Measurements from ENCODE around the gene HPN. TPM values are rescaled to one million over a fixed set of nuclear protein-coding genes. Genes with fewer than 3 reads are reported as not detected.
A peak's percentile ranks its signal among the peaks of the same experiment; 100 is the strongest.

Gene HPN
- total and polyA plus RNA-seq, 7 experiments from 2014 or later: not detected

- H3K9me3 ChIP-seq (ENCODE audit: control insufficient read depth in 2 of 3, low read length in 3 of 3): no peaks in the 10 kb centered on the region
- ATAC-seq (no peak), DNase-seq (no peak)
- Mint-ChIP-seq H3K27ac (no peak overlapping the region), H3K4me1 (peaks cover 0 to 3% (median 0%) of the 10 kb centered on the region in 7 donors), H3K9me3 (no peaks in the 10 kb centered on the region), H3K36me3 (no peaks in the 10 kb centered on the region), H3K27me3 (peaks cover 0 to 4% (median 0%) of the 10 kb centered on the region in 5 donors), H3K4me3 (no peak overlapping the region)
- ChIA-PET POLR2A (no interaction called here), CTCF (no interaction called here)
- intact Hi-C loops (cut with micrococcal nuclease): no loop called here
- no peaks in the 10 kb centered on the region for H3K27me3 ChIP-seq (ENCODE audit: control insufficient read depth in 2 of 2, insufficient read depth in 2 of 2, low read length in 2 of 2)
- H3K4me1 ChIP-seq (ENCODE audit: control insufficient read depth in 2 of 2, insufficient read depth in 2 of 2, low read length in 2 of 2): no peaks in the 10 kb centered on the region
- no peak overlapping the region for H3K4me3 ChIP-seq (ENCODE audit: low read length)
- H3K36me3 ChIP-seq (ENCODE audit: control insufficient read depth in 2 of 3, insufficient read depth in 3 of 3, low read length in 3 of 3): no peaks in the 10 kb centered on the region
- no peak overlapping the region for H3K27ac ChIP-seq (ENCODE audit: low read depth, low read length)
These were observed 34.5 kb downstream of the HPN start for GRCh38 chr19:35076026-35076370.

GRCh38 chr19:35076657-35077056 lies 35.1 kb downstream of the HPN start:
- no peak overlapping the region for H3K27ac Mint-ChIP-seq
- ATAC-seq: peak; percentile 33
- no peaks in the 10 kb centered on the region for H3K36me3 ChIP-seq (ENCODE audit: control insufficient read depth in 2 of 3, insufficient read depth in 3 of 3, low read length in 3 of 3)

GRCh38 chr19:35077411-35078223 lies 36.1 kb downstream of the HPN start:
- H3K4me3 ChIP-seq (ENCODE audit: low read length): no peak overlapping the region
- Mint-ChIP-seq H3K27ac (peak overlapping the region in 2 of 9 donors; percentile 56 to 58), H3K27me3 (peaks cover 0 to 4% (median 2%) of the 10 kb centered on the region in 5 donors), H3K9me3 (peaks cover 0 to 2% (median 0%) of the 10 kb centered on the region in 11 donors), H3K4me1 (peaks cover 0 to 3% (median 0%) of the 10 kb centered on the region in 7 donors), H3K36me3 (peaks cover 0 to 3% (median 0%) of the 10 kb centered on the region in 5 donors), H3K4me3 (no peak overlapping the region)
- H3K27me3 ChIP-seq (ENCODE audit: control insufficient read depth in 2 of 2, insufficient read depth in 2 of 2, low read length in 2 of 2): no peaks in the 10 kb centered on the region
- no peak overlapping the region for H3K27ac ChIP-seq (ENCODE audit: low read depth, low read length)
- DNase-seq: no peak
- no peaks in the 10 kb centered on the region for H3K9me3 ChIP-seq (ENCODE audit: control insufficient read depth in 2 of 3, low read length in 3 of 3)
- intact Hi-C loops (cut with micrococcal nuclease): no loop called here
- no peak for ATAC-seq
- no peaks in the 10 kb centered on the region for H3K4me1 ChIP-seq (ENCODE audit: control insufficient read depth in 2 of 2, insufficient read depth in 2 of 2, low read length in 2 of 2)
- ChIA-PET POLR2A (no interaction called here), CTCF (no interaction called here)
- H3K36me3 ChIP-seq (ENCODE audit: control insufficient read depth in 2 of 3, insufficient read depth in 3 of 3, low read length in 3 of 3): no peaks in the 10 kb centered on the region

More at GRCh38 chr19:35076657-35077056, 35.1 kb downstream of the HPN start:
- no peaks in the 10 kb centered on the region for H3K9me3 Mint-ChIP-seq
- Histone ChIP-seq H3K4me1 (ENCODE audit: control insufficient read depth in 2 of 2, insufficient read depth in 2 of 2, low read length in 2 of 2) (no peaks in the 10 kb centered on the region), H3K9me3 (ENCODE audit: control insufficient read depth in 2 of 3, low read length in 3 of 3) (no peaks in the 10 kb centered on the region), H3K27me3 (ENCODE audit: control insufficient read depth in 2 of 2, insufficient read depth in 2 of 2, low read length in 2 of 2) (no peaks in the 10 kb centered on the region), H3K4me3 (ENCODE audit: low read length) (no peak overlapping the region), H3K27ac (ENCODE audit: low read depth, low read length) (no peak overlapping the region)
- H3K4me1 Mint-ChIP-seq: peaks cover 0 to 3% (median 0%) of the 10 kb centered on the region in 7 donors
- H3K36me3 Mint-ChIP-seq: no peaks in the 10 kb centered on the region
- H3K4me3 Mint-ChIP-seq: no peak overlapping the region
- intact Hi-C loops (cut with micrococcal nuclease): no loop called here
- CTCF ChIA-PET: no interaction called here
- peaks cover 0 to 4% (median 0%) of the 10 kb centered on the region in 5 donors for H3K27me3 Mint-ChIP-seq
- no peak for DNase-seq
- POLR2A ChIA-PET: no interaction called here

GRCh38 chr19:35079826-35080225 lies 38.3 kb downstream of the HPN start:
- no peak overlapping the region for H3K4me3 Mint-ChIP-seq

GRCh38 chr19:35080613-35081170 lies 39.2 kb downstream of the HPN start:
- Mint-ChIP-seq H3K27me3 (peaks cover 0 to 4% (median 2%) of the 10 kb centered on the region in 5 donors), H3K27ac (no peak overlapping the region), H3K4me1 (peaks cover 0 to 3% (median 0%) of the 10 kb centered on the region in 7 donors), H3K36me3 (peaks cover 0 to 4% (median 0%) of the 10 kb centered on the region in 5 donors), H3K9me3 (peaks cover 0 to 3% (median 0%) of the 10 kb centered on the region in 11 donors), H3K4me3 (no peak overlapping the region)
- H3K9me3 ChIP-seq (ENCODE audit: control insufficient read depth in 2 of 3, low read length in 3 of 3): no peaks in the 10 kb centered on the region
- H3K4me1 ChIP-seq (ENCODE audit: control insufficient read depth in 2 of 2, insufficient read depth in 2 of 2, low read length in 2 of 2): peaks cover 0 to 4% of the 10 kb centered on the region in 2 donors
- H3K36me3 ChIP-seq (ENCODE audit: control insufficient read depth in 2 of 3, insufficient read depth in 3 of 3, low read length in 3 of 3): no peaks in the 10 kb centered on the region
- CTCF ChIA-PET: interaction anchor here (0.6 kb wide), 1 partner anchor 54 kb away, joined by 3 read pairs; no protein-coding TSS in a partner anchor
- ATAC-seq (no peak), DNase-seq (no peak)
- H3K27ac ChIP-seq (ENCODE audit: low read depth, low read length): no peak overlapping the region
- H3K4me3 ChIP-seq (ENCODE audit: low read length): no peak overlapping the region
- POLR2A ChIA-PET: no interaction called here
- intact Hi-C loops (cut with micrococcal nuclease): no loop called here
- no peaks in the 10 kb centered on the region for H3K27me3 ChIP-seq (ENCODE audit: control insufficient read depth in 2 of 2, insufficient read depth in 2 of 2, low read length in 2 of 2)

More at GRCh38 chr19:35079826-35080225, 38.3 kb downstream of the HPN start:
- H3K27ac Mint-ChIP-seq: no peak overlapping the region
- no peak overlapping the region for H3K4me3 ChIP-seq (ENCODE audit: low read length)
- H3K27me3 Mint-ChIP-seq: peaks cover 0 to 4% (median 2%) of the 10 kb centered on the region in 5 donors
- peaks cover 0 to 3% (median 0%) of the 10 kb centered on the region in 11 donors for H3K9me3 Mint-ChIP-seq
- no peak for ATAC-seq
- no peaks in the 10 kb centered on the region for H3K27me3 ChIP-seq (ENCODE audit: control insufficient read depth in 2 of 2, insufficient read depth in 2 of 2, low read length in 2 of 2)
- no peaks in the 10 kb centered on the region for H3K36me3 ChIP-seq (ENCODE audit: control insufficient read depth in 2 of 3, insufficient read depth in 3 of 3, low read length in 3 of 3)
- H3K9me3 ChIP-seq (ENCODE audit: control insufficient read depth in 2 of 3, low read length in 3 of 3): no peaks in the 10 kb centered on the region
- POLR2A ChIA-PET: interaction anchor here (0.5 kb wide), 1 partner anchor 22 kb away, joined by 3 read pairs; no protein-coding TSS in a partner anchor
- CTCF ChIA-PET: no interaction called here
- H3K4me1 ChIP-seq (ENCODE audit: control insufficient read depth in 2 of 2, insufficient read depth in 2 of 2, low read length in 2 of 2): no peaks in the 10 kb centered on the region
- DNase-seq: no peak
- H3K27ac ChIP-seq (ENCODE audit: low read depth, low read length): no peak overlapping the region
- H3K4me1 Mint-ChIP-seq: peaks cover 0 to 3% (median 0%) of the 10 kb centered on the region in 7 donors
- H3K36me3 Mint-ChIP-seq: peaks cover 0 to 4% (median 0%) of the 10 kb centered on the region in 5 donors
- intact Hi-C loops (cut with micrococcal nuclease): no loop called here

GRCh38 chr19:35081201-35081600 lies 39.7 kb downstream of the HPN start:
- Histone ChIP-seq H3K4me3 (ENCODE audit: low read length) (no peak overlapping the region), H3K27me3 (ENCODE audit: control insufficient read depth in 2 of 2, insufficient read depth in 2 of 2, low read length in 2 of 2) (no peaks in the 10 kb centered on the region), H3K36me3 (ENCODE audit: control insufficient read depth in 2 of 3, insufficient read depth in 3 of 3, low read length in 3 of 3) (no peaks in the 10 kb centered on the region), H3K9me3 (ENCODE audit: control insufficient read depth in 2 of 3, low read length in 3 of 3) (no peaks in the 10 kb centered on the region), H3K4me1 (ENCODE audit: control insufficient read depth in 2 of 2, insufficient read depth in 2 of 2, low read length in 2 of 2) (peaks cover 0 to 9% of the 10 kb centered on the region in 2 donors), H3K27ac (ENCODE audit: low read depth, low read length) (no peak overlapping the region)
- peaks cover 0 to 3% (median 0%) of the 10 kb centered on the region in 11 donors for H3K9me3 Mint-ChIP-seq
- H3K27ac Mint-ChIP-seq: no peak overlapping the region
- peaks cover 0 to 4% (median 0%) of the 10 kb centered on the region in 5 donors for H3K36me3 Mint-ChIP-seq
- no peak overlapping the region for H3K4me3 Mint-ChIP-seq
- ChIA-PET POLR2A (no interaction called here), CTCF (interaction anchor here (0.6 kb wide), 1 partner anchor 55 kb away, joined by 3 read pairs; no protein-coding TSS in a partner anchor)
- H3K4me1 Mint-ChIP-seq: peaks cover 0 to 8% (median 0%) of the 10 kb centered on the region in 7 donors
- ATAC-seq: no peak
- DNase-seq: no peak
- H3K27me3 Mint-ChIP-seq: peaks cover 0 to 4% (median 2%) of the 10 kb centered on the region in 5 donors
- intact Hi-C loops (cut with micrococcal nuclease): no loop called here
